Posterior vena cava (tissue), 2 donors: ENCODE results near the gene ETV7. TPM values are rescaled to one million over a fixed set of nuclear protein-coding genes. Genes with fewer than 3 reads are reported as not detected.

ENCODE experiments used
- DNase-seq: peaks from one replicate; pipeline ENCODE4 v3.0.0-alpha.2; 2020; ENCODE audit warnings: low spot score
- intact Hi-C, 2 donors: fragments of 100-400 bp; cut with DNase I; formaldehyde crosslinking; loops; one replicate each; pipeline versions ENCODE4 v1.14.1 to v1.14.2; 2022 to 2023
- total RNA-seq, 2 donors: library from RNA; stranded (reverse); fragmentation: NEBNext Ultra II Directional; extraction: Animal tissue kit (Norgen Biotek cat#: 25700); gene quantifications; one replicate each; pipeline ENCODE4 v1.2.1, GENCODE V29; 2021
- donor health status: DM: yes; HTN: yes; CAD: no.
- donor health status: DM: yes; HTN: yes; CAD: no.

The ETV7 gene
- total RNA-seq, 2 donors from 2014 or later = 0.57 TPM; not detected in 1

- peak; percentile 82 for DNase-seq
- intact Hi-C loops = no loop called here
Measured at GRCh38 chr6:36386495-36387439, 702 bp downstream of the ETV7 start.

DNA sequence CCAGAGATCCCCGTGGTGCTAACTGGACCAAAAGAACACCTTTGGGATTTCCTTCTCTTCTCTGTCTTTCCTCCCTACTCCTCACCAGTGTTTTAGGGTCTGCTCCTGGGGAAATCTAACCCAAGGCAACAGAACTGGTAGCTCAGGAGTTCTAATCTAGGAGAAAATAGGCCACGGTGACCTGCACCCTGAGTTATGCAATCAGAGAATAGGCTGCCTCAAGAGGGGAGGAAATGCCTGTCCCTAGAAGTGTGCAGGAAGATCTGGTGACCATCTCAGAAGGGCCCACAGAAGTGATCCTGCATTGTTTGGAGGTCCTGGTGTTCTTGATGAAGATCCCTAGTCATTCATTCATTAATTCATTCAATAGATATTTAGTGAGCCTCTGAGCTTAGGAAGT is 3.4 kb downstream of the ETV7 start:
- intact Hi-C loops = no loop called here
- no peak for DNase-seq

DNA sequence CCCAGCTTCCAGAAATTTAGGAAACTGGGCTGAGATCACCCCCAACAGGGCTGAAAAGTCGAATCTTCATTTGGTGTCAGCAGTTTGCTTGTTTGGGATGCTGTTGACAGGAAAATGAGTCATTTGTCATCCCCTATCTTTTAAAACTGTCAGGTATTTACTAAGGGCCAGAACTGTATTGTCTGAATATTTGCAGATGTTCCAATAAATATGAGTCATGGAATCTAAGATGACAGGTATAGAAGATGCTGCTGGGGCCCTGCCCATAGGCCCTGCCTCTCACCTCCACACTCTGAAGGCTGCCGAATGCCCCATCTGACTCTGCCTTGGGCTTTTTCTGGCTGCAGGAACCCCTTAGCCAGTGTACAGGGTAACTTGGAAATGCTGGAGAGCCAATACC is 3.9 kb downstream of the ETV7 start:
- intact Hi-C loops = no loop called here
- peak; percentile 43 for DNase-seq

- intact Hi-C loops = no loop called here
- peak; percentile 41 for DNase-seq
Measured at GRCh38 chr6:36382976-36383375, 4.5 kb downstream of the ETV7 start.

GRCh38 chr6:36381502-36382389 is 5.7 kb downstream of the ETV7 start:
- intact Hi-C loops = no loop called here
- DNase-seq = peak; percentile 55

GRCh38 chr6:36380166-36380565 is 7.3 kb downstream of the ETV7 start:
- peak; percentile 70 for DNase-seq
- intact Hi-C loops = no loop called here

DNA sequence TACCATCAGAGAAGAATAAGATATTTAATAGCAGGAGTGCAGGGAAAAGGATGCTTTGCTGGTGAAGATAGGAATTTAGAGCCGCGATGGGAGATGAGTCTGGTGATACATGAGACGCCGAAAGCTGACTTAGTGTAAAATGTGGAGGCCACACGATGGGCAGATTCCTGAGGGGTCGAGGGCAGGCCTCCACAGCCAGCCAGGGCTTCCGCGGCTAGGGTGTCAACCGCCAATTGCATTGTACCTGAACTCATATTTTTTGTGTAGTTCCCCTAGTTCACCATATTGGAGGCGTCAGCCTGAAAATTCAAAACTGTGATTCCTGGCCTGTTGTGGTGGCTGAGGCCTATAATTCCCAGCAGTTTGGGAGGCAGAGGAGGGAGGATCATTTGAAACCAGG is 8.5 kb downstream of the ETV7 start:
- DNase-seq = peak; percentile 49
- intact Hi-C loops = no loop called here

GRCh38 chr6:36378243-36378920 is 9.1 kb downstream of the ETV7 start:
- no peak for DNase-seq
- intact Hi-C loops = no loop called here

DNA sequence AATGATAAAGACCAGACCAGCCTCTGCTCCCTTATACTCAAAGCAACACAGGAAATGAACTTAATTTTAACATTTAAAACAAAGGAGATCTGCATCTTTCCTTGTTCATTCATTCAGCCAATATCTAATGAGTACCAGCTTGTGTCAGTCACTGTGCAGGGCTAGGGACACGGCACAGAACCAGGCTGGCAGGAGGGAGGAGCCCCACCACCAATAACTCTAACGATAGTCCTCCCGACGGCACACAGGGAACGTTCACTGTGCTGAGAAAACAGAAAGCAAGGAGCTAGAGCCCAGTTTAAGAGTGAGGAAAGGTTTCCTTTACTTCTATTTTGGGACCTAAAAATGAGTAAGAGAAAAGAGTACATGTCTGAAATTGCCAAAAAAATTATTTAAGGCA is 9.9 kb downstream of the ETV7 start:
- DNase-seq = peak; percentile 44
- intact Hi-C loops = no loop called here

DNA sequence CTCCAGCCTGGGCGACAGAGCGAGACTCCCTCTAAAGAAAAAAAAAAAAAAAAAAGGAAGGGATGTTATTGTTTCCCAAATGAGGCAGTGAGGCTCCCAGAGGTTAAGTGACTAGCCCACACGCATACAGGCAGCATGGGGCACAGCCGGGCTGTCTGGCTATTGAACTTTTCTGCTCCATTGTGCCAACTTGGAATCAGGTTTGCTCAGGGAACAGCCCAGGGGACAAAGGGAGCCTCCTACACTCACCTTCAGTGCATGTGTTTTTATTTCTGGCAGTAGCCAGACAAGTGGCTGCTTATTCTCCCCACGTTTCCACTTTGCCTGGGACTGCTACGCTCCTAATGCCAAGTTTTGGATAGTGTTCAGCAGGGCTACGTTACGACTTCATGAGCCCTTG is 10.7 kb downstream of the ETV7 start:
- intact Hi-C loops = no loop called here
- DNase-seq = peak; percentile 8

- peak; percentile 13 for DNase-seq
- intact Hi-C loops = no loop called here
Measured at GRCh38 chr6:36376183-36376582, 11.3 kb downstream of the ETV7 start.

- peak; percentile 66 for DNase-seq
- intact Hi-C loops = no loop called here
Measured at GRCh38 chr6:36375644-36376155, 11.8 kb downstream of the ETV7 start.

DNA sequence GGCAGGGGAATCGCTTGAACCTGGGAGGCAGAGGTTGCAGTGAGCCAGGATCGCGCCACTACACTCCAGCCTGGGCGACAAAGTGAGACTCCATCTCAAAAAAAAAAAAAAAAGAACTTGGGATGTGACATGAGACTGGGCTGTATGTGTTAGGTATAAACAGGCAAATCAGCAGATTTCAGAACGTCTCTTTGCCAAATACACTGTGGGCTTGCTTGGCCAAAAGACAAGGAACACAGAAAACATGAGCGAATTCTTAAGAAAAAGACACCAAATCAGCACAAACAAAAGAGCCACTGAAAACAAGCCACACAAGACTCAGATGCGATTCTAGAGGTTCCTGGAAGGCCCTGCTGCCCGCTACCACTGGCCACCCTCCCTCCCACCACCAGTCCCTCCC is 12.5 kb downstream of the ETV7 start:
- DNase-seq = peak; percentile 25
- intact Hi-C loops = no loop called here

DNA sequence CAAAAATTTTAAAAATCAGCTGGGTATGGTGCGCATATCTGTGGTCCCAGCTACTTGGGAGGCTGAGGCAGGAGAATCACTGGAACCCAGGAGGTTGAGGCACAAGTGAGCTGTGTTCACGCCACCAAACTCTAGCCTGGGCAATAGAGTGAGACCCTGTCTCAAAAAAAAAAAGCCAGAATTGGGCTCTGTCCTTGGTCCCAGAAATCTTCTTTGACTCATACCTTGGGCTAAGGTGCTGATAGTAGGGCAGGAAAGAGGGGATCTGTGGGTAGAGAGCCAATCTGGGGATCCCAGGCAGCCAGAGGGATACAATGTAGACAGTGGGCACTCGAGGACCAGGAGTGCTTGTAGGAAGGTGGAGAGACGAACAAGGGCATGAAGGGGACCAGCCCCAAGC is 13.3 kb downstream of the ETV7 start:
- DNase-seq = peak; percentile 42
- intact Hi-C loops = no loop called here

- intact Hi-C loops = no loop called here
- DNase-seq = peak; percentile 74
Measured at GRCh38 chr6:36373368-36374019, 14.0 kb downstream of the ETV7 start.

- DNase-seq = peak; percentile 58
- intact Hi-C loops = no loop called here
Measured at GRCh38 chr6:36372088-36372487, 15.4 kb downstream of the ETV7 start.

DNA sequence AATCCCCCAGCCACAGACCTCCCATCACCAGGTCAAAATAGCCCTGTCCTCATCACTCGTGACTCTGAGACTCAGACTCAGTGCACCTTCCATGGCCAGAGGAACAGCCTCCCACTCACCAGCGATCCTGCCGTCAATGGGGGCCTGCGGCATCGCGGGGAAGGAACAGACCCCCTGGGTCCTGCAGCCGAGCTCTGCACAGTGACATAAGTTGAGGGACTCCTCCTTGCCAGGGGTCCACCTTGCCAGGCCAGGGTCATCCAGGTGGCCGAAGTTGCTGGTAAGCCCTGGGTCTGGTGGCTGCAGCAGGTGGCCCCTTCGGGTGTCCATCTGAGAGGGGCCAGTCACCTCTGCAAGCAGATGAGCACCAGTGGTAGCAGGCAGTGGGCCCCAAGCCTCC is 16.3 kb downstream of the ETV7 start:
- peak; percentile 72 for DNase-seq
- intact Hi-C loops = no loop called here

- intact Hi-C loops = no loop called here
- peak; percentile 9 for DNase-seq
Measured at GRCh38 chr6:36370638-36371037, 16.8 kb downstream of the ETV7 start.
